Stimulated activated CD4-positive, alpha-beta T cell treated with anti-CD3 and anti-CD28 coated beads, Interleukin-2, amount 100 ng/mL, for 24 hours (primary cell): ENCODE data around the gene PTPRN2.
"Not testable (repeated sequence)": the region's sequence is repeated elsewhere in the genome, so short reads cannot be mapped to it uniquely, and the experiment has no call there.

Experiments used
- DNase-seq, 2 donors: peaks; one replicate each; pipeline ENCODE4 v3.0.0-alpha.2; 2020

PTPRN2 gene

DNA sequence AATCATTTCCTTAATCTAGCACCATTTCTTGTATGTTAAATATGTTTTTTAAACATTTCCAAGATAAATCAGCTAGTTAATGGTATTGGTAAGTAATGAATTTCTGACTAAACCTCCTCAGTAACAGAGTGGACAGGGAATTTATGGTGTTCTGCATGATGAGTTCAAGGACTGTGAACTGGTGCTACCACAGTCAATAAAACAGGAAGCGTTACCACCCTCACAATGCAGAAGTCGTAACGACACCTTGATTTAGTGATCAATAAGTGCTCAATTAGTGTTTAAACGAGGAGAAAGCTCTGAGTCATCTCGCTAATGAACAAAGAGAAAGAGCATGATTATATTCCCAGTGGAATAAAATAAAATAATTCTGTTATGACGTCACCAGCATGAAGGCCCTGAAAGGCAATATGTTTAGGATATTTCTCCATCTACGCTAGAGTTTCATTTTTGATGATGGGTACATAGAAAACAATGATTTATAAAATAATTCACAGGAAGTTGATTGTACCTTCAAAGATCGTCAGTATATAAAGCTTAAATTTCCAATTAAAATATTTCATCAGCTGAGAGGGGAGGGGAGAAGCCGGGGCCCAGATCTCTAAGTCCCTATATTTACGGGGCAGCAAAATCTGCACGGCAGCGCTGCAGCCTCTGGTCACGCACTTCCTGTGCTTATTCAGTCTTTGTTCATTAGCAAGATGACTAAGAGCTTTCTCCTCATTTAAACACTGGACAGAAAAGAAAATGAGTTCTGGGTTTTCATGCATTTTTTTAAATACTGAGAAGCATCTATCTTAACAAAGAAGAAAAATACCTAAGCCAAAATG, 400.5 kb downstream of the PTPRN2 start:
- no peak for DNase-seq

DNA sequence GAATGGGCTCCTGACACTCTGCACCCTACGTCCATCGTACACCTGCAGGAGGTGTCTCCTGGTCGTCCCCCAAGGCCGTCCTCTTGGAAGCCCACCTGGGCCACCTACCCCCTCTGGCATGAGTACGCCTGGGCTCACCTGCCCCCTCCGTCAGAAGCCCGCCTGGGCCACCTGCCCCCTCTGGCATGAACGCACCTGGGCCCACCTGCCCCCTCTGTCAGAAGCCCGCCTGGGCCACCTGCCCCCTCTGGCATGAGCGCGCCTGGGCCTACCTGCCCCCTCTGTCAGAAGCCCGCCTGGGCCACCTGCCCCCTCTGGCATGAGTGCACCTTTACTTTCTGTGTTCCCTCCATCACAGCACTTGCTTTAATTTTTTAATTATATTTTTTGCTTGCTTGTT, 401.2 kb downstream of the PTPRN2 start:
- DNase-seq = no peak

DNA sequence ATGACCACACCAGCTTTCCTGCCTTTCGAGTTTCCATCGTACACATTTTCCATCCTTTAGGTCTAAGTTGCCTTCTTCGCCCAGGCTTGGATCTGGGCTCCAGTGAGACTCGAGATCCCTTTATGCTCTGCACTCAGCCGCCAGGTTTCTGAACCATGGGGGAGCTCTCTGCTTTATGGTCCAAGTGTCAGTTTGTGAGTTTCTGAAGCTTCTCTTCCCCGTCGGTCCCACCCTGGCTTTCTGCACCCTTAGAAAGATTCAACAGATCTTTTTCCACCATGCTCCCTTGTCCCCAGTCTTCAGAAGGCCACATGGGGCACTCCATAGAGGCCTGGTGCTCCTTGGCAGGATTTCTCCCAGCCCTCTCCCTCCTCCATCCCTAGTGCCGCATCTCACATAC, 402.0 kb downstream of the PTPRN2 start:
- no peak for DNase-seq

DNA sequence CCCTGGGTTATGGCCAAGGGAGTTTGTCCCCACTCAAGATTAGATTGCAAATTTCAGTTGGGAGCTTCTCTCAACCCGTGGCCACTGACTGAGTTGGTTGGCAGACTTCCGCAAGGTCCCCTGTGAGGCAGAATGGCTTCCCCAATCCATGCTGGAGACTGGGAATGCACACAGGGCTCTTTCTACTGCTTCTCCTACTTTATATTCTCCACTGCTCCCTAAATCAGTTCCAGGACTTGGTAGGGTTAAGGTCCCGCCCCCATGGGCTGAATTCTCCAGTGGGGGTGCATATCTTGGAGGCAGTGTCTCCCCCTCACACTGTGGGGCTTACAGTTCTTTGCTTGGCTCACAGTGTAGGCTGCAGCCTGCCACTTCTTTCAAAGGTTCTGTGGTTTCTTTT, 404.2 kb downstream of the PTPRN2 start:
- no peak for DNase-seq

DNA sequence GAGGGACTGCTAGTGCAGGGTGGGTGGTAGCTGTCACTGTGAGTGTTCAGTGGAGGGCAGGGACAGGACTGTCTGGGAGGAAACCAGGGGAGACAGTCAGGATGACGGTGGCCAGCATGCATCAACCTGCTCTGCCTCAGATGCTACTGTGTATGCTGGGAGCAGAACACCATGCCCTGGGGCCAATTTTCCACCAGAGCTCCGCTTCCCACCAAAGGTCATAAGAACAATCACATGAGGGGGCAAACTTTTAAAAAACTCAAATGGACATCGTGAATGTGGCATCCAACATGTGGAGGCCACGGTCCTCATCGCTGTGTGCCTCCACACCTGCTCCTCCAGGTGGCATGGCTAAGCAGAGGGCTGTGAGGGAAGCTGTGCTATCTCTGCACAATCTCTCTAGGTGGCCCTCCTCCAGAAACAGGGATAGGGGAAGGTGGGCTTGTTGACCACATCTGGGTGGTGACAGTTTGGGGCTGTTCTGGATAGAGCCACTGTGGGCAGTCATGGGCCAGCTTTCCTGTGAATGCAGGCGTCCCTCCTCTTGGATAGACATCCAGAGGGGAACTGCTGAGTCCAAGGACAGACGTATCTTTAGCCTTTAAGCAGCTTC, 411.0 kb downstream of the PTPRN2 start:
- no peak for DNase-seq

DNA sequence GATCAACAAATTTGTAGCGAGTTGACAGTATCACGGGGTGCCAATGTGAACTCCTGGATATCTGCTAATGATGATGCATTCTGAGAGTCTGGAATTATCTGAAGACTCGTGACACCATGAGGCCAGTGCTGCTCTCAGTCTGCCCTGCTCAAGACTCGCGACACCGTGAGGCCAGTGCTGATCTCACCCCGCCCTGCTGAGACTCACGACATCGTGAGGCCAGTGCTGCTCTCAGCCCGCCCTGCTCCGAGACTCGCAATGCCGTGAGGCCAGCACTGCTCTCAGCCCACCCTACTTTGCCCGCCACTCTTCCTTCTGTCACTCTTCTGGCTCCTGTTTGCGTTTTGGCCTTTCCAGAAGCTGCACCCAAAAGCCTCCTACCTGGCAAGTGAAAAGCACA, 411.8 kb downstream of the PTPRN2 start:
- no peak for DNase-seq

DNA sequence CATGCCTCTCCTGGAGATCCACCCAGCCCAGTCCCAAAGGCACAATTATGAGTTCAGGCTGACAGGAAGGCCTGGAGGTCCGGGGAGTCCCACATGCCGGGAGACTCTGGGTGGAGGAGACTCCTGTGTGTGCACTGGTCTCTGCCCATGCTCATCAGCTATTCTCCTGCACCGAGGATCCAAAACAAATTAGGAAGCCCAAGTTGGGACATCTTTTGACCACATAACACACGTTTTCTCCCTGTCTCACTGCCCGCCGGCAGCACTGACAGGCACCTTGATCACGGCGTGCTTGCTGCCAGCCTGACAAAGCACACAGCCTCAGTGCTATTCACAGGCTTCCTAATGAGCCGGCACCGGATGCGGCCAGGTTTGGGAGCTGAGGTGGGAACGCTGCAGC, 412.7 kb downstream of the PTPRN2 start:
- DNase-seq = no peak

DNA sequence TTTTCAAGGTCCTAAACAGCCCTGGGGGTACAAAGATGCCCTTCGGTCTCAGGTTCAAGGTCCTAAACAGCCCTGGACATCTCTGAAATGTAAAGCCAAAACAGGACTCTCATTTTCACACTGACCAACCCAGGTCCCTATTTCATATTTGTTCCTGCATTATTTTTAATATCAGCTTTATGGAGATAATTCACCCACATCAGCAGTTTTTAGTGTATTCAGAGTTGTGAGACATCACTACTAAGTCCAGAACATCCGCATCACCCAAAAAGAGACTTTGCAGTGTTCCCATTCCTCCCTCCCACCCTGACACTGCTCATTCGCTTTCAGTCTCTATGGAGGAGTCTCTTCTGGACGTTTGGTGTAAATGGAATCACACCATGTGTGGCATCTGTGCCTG, 420.2 kb downstream of the PTPRN2 start:
- no peak for DNase-seq

DNA sequence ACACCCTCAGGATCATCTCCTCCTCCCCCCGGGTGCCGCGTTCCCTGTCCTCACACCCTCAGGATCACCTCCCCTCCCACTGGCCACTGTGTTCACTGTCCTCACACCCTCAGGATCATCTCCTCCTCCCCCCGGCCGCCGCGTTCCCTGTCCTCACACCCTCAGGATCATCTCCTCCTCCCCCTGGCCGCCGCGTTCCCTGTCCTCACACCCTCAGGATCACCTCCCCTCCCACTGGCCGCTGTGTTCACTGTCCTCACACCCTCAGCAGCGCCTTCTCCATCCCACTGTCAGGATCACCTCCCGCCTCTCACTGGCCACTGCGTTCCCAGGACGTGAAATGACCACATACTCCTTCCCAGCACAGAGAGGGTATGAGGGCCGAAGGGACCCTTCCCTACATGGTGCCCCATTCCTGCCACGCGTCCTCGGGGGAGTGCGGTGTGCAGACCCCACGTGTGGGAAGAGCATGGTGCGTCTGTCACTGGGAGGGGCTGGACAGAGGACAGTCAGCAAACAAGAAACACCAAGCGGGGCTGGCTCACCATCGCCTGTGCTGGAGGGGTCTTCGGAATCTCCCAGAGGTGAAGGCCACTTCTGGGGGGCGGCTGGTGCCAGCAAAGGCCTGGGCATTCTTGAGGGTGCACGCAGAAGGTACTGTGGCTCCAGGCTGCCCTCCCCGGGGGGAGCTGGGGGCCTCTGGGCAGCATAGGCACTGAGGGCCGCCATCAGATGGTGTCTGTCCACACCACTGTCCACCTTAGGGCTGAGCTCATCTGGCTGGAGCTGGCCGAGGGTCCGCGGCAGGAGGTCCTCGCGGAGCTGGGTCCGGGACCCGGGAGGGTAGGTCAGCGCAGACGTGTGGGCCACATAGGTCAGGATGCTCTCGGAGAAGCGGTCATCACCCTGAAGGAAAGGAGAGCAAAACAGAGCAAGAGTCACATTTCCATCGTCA, 421.0 kb downstream of the PTPRN2 start:
- no peak for DNase-seq

DNA sequence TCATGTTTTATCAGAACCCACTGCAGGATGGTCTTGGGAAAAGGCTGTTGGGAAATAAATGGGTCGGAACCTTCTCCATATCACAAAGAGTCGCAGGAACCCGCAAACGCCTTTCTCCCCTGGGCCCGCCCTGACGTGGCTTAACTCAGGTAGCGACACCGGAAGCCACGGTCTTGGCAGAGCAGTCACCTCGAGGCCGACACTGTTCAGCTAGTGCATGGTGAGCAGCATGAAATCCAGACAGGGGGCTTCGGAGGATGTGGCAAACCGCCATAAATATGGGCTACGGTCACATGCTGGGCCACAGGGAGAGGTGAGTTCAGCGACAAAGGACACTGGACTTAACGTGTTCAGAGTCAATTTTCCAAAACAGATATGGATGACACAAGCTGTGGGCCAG, 421.9 kb downstream of the PTPRN2 start:
- no peak for DNase-seq

DNA sequence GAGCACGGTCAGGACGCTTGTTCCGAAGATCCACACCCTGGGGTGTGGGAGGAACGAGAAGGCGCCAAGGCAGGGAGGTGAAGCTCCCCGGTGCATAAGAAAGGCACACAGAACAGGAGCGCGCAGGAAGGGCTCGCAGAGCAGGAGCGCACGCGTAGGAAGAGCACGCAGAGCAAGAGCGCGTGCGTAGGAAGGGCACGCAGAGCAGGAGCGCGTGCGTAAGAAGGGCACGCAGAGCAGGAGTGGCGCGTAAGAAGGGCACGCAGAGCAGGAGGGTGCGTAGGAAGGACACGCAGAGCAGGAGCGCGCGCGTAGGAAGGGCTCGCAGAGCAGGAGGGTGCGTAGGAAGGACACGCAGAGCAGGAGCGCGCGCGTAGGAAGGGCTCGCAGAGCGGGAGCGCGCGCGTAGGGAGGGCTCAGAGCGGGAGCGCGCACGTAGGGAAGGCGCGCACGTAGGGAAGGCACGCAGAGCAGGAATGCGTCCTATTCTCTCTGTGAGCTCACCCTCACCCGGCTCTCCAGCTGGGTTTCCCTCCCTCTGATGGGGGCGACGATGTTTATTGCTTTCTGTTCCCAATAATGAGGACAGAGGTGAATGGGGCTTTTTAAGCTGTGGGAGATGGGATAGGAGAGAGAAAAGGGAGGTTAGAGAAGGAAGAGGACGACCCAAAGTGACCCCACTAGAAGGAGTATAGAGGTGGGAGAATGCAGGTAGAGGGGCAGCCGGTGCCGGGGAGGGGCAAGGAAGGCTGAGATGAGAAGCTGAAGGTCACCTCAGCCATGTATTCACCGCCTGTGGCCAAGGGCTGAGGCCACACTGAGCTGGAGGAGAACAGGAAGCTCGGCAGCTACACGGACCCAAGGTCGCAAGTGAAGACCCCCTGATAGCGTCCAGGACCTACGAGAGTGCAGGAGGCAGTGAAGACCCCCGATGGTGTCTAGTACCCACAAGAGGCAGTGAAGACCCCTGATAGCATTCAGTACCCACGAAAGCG, 423.2 kb downstream of the PTPRN2 start:
- DNase-seq = no peak

DNA sequence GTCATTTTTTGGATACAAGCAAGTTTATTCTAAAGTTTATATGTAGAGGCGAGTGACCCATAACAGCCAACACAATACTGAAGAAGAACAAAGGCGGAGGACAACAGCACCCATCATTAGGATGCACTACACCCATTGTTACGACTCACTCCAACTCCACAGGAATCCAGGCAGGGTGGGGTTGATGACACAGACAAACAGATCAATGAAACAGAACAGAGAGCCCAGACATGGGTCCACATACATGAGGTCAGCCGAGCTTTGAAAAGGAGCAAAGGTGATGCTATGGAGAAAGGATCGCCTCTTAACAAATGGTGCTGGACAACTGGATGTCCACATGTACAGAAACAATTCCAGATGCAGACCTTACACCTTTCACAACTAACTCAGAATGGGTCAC, 426.4 kb downstream of the PTPRN2 start:
- no peak for DNase-seq

DNA sequence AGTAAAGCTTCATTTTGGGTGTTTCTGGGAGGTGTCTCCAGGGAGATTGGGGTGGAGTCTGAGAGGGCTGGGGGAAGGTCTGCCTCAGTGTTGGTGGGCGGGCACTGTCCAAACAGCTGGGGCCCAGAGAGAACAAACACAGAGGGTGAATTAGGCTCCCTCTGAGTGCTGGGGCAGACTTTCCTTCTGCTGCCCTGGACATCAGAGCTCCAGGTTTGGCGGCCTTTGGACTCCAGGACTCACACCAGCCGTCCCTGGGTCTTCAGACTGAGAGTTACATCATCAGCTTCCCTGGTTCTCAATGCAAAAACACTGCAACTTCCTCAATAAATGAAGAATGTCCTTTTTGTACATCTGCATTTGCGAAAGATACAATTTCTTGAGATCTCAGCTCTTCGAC, 427.4 kb downstream of the PTPRN2 start:
- no peak for DNase-seq

DNA sequence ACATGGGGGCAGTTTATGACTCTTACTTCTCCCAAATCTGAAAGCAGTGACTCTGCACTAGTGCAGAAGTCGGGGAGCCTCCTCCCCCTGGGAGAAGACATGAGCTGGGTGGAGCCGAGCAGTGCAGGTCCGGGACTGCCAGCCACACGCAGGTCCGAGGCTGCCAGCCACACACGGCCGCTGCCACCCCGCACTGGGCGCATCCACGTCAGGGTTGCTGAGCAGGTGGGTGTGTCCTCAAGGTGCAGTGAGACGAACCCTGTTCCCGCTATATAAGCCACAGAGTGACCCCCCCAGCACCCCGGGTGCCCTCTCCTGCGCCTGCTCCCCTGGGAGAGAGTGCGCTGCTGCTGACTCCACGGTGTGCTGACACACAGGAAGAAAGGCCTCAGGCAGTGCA, 430.2 kb downstream of the PTPRN2 start:
- no peak for DNase-seq

DNA sequence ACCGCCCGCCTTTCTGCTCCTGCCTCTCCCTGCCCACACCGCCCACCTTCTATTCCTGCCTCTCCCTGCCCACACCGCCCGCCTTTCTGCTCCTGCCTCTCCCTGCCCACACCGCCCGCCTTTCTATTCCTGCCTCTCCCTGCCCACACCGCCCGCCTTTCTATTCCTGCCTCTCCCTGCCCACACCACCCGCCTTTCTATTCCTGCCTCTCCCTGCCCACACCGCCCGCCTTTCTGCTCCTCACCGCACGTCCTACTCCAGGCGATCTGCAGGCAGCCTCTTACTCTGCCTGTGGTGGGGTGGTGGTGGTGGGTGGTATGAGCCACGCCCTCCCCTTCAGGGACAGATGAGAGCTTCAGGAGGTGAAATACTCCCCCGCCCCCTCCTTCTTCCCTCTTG, 436.4 kb downstream of the PTPRN2 start:
- DNase-seq = peak; percentile 3 to 21

DNA sequence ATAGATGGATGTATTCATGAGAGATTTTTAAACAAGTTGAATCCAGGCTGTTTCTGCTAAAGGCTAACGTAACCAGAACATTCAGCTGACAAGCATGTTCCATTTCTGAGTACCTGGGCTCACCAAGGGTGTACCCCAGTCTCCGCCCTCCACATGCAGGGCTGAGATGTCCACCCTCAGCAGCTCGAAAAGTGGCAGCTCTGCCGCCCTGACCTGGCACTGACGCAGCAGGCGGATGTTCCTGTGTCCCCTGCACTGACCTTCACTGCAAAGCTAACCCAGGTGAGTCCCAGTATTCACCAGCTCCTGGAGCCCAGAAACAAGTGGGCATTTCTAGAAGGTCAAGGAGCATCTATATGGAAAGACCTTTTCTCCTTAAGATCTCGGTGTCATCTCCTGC, 437.4 kb downstream of the PTPRN2 start:
- DNase-seq = no peak

DNA sequence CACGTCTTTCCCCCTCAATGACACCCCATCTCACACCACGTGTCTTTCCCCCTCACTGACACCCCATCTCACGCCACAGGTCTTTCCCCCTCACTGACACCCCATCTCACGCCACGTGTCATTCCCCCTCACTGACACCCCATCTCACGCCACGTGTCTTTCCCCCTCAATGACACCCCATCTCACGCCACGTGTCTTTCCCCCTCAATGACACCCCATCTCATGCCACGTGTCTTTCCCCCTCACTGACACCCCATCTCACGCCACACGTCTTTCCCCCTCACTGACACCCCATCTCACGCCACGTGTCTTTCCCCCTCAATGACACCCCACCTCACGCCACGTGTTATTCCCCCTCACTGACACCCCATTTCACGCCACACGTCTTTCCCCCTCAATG, 440.2 kb downstream of the PTPRN2 start:
- not testable (repeated sequence) for DNase-seq

DNA sequence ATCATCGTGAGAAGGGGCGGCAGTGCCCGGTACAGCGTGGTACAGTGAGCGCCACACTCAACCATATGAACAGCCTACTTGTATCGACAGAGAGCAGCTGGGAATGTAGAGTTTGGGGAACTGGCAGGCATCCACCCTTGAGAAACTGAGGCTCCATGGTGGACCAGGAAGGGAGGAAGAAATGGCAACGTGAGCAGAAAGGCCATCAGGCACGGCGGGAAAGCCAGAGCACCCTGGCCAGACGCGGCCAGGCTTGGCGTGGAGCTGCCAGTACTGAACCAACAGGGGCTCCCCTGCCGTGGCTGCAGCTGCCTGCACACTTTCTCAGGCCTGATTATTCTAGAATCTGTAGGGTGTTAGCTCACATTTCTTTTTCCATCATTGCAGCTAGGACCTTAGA, 442.3 kb downstream of the PTPRN2 start:
- DNase-seq = no peak

DNA sequence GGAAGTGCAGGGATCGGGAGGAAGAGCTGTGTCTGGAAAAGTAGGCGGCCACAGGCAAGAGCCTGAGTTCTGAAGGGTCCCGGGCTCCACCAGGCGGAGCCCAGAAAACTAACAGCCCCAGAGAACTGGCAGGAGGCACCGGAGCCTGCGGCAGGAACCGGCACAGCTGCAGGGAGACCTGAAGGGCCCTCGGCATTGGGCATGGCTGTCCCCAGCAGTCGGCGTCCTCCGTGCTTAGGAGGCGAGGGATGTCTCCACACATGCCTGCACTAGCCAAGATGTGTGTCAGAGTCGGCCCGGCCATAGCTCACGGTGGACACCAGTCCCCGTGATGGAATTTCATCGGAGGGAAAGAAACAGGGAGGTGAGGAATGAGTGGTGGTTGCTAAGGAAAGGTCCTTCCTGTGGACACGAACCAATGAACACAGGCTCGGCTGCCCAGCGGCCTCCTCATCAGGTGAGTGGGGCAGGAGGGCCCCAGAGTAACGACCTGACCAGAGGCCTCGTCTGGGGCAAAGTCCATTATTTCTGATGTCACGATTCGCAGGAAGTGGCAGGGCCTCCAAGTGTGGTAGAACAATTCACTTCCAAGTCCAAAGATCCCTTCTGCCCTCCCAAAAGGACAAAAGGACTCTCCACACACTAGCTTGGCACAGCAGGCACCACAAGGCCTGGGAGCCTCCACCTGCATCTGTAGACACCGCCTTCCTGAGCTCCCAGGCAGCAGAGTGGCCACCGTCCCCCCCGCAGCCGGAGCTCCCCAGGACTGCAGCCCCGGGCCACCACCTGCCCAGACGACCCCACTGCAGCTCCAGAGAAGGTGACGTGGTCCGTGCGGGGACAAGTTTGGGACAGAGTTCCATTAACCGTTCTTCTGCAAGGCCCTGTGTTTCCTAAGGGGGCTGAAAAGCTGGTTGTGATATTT, 444.2 kb downstream of the PTPRN2 start:
- DNase-seq = no peak

DNA sequence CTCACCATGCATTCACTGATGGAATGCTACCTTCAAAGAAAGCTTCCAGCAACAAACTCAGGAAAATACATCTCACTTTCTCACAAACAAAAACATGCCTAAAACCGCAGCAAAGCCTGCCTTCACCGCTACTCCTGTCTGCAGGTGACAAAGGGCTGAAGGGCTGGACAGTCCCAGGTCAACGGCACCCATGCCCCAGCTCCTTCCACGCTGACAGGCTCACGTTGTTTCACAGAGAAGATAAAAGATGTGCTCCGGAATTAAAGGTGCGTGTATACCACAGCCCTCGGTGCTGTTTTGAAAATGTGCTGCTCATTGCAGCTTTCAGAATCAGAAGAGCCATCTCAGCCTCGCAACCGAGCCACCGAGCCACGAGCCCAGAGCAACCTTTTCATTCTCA, 445.0 kb downstream of the PTPRN2 start:
- no peak for DNase-seq
